H1 (cell line): Measurements from ENCODE around the gene TDRKH. TPM values are rescaled to one million over a fixed set of nuclear protein-coding genes. Genes with fewer than 3 reads are reported as not detected.

ENCODE experiments used
- CTCF ChIA-PET: fragments of 300-600 bp; sonication (Branson Sonifier 250); formaldehyde crosslinking; loops from one replicate; lab custom pipeline; 2021; ENCODE audit not compliant: partially characterized antibody; lab: Charles Lee
- POLR2A ChIA-PET: fragments of 300-600 bp; sonication (Branson Sonifier 250); formaldehyde crosslinking; loops from one replicate; lab custom pipeline; 2021; ENCODE audit warnings: inconsistent platforms; ENCODE audit not compliant: partially characterized antibody; lab: Charles Lee
- DNase-seq, 2 experiments: peaks; one replicate each; pipeline versions ENCODE4 v3.0.0 to v3.0.0-alpha.2; 2010 to 2022; ENCODE audit warnings: low spot score in 2 of 2, low read depth in 1 of 2, mixed read lengths in 1 of 2
- FAIRE-seq: peaks from 2 replicates; lab custom pipeline; 2011; peaks lifted over from hg19 to GRCh38; lab: Jason Lieb, UNC
- H2AFZ ChIP-seq: 2 replicates; pipeline ENCODE4 v1.8.1; 2012; ENCODE audit warnings: low read length, inconsistent platforms
- H2AK5ac ChIP-seq: 2 replicates; pipeline ENCODE4 v1.6.1; 2013; ENCODE audit warnings: low read depth, low read length
- H2BK120ac ChIP-seq: replicated peaks from 2 replicates; pipeline ENCODE3; 2013; ENCODE audit warnings: low read depth, low read length, inconsistent platforms
- H2BK12ac ChIP-seq: 2 replicates; pipeline ENCODE4 v1.6.1; 2013; ENCODE audit warnings: low read depth, low read length
- H2BK15ac ChIP-seq: 2 replicates; pipeline ENCODE4 v1.6.1; 2013; ENCODE audit warnings: low read length
- H2BK20ac ChIP-seq: 2 replicates; pipeline ENCODE4 v1.6.1; 2013; ENCODE audit warnings: low read length
- H2BK5ac ChIP-seq: 2 replicates; pipeline ENCODE4 v1.6.1; 2013; ENCODE audit warnings: low read depth, low read length
- H3K14ac ChIP-seq: 2 replicates; pipeline ENCODE4 v1.6.1; 2013; ENCODE audit warnings: inconsistent platforms; ENCODE audit not compliant: insufficient read length
- H3K18ac ChIP-seq: 2 replicates; pipeline ENCODE4 v1.6.1; 2013; ENCODE audit warnings: low read length; ENCODE audit errors: extremely low read depth
- H3K23ac ChIP-seq: 2 replicates; pipeline ENCODE4 v1.6.1; 2013; ENCODE audit warnings: inconsistent platforms; ENCODE audit not compliant: insufficient read length
- H3K23me2 ChIP-seq: 2 replicates; pipeline ENCODE4 v1.6.1; 2013; ENCODE audit warnings: low read depth, low read length
- H3K27ac ChIP-seq: 2 replicates; pipeline ENCODE4 v1.6.1; 2011; ENCODE audit warnings: low read depth, low read length, inconsistent platforms
- H3K27me3 ChIP-seq, 4 experiments: replicated peaks in 1 of 4; 1 replicate in 1 of 4; 2 replicates in 3 of 4; pipeline versions ENCODE4 v1.6.1 to v1.8.1; 2011 to 2013; ENCODE audit warnings: low read length in 3 of 4, mild to moderate bottlenecking in 3 of 4, inconsistent platforms in 2 of 4, mixed read lengths in 2 of 4, moderate library complexity in 1 of 4; ENCODE audit not compliant: control insufficient read depth in 3 of 4, insufficient read depth in 3 of 4; ENCODE audit errors: extremely low read depth in 1 of 4
- H3K36me3 ChIP-seq, 4 experiments: 2 replicates each; pipeline versions ENCODE4 v1.6.1 to v1.8.1; 2011 to 2013; ENCODE audit warnings: mild to moderate bottlenecking in 4 of 4, low read length in 3 of 4, moderate library complexity in 2 of 4, control low read depth in 1 of 4, inconsistent platforms in 1 of 4; ENCODE audit not compliant: insufficient read depth in 4 of 4, control insufficient read depth in 2 of 4
- H3K4ac ChIP-seq: replicated peaks from 2 replicates; pipeline ENCODE3; 2013; ENCODE audit warnings: low read length, low read depth, mixed read lengths, inconsistent platforms; ENCODE audit not compliant: insufficient read length
- H3K4me1 ChIP-seq, 4 experiments: replicated peaks in 1 of 4; 1 replicate in 1 of 4; 2 replicates in 3 of 4; pipeline versions ENCODE4 v1.6.1 to v1.8.1; 2011 to 2013; ENCODE audit warnings: low read length in 3 of 4, inconsistent platforms in 2 of 4, mixed read lengths in 1 of 4; ENCODE audit not compliant: insufficient read depth in 4 of 4, control insufficient read depth in 3 of 4
- H3K4me2 ChIP-seq, 2 experiments: 2 replicates each; pipeline versions ENCODE4 v1.6.1 to v1.8.1; 2011 to 2013; ENCODE audit warnings: low read depth in 2 of 2, low read length in 2 of 2, control low read depth in 1 of 2, inconsistent platforms in 1 of 2, mild to moderate bottlenecking in 1 of 2; ENCODE audit not compliant: insufficient read depth in 1 of 2
- H3K4me3 ChIP-seq, 4 experiments: fragments of 200-600, 300-600 bp in 1 of 4; sonication (generic), shearing (Covaris generic), sonication (Bioruptor Twin) in 1 of 4; 2 replicates each; pipeline versions ENCODE4 v1.5.1 to v1.8.1; 2011 to 2016; ENCODE audit warnings: low read length in 4 of 4, low read depth in 3 of 4, control low read depth in 2 of 4, inconsistent platforms in 2 of 4, mild to moderate bottlenecking in 2 of 4, mixed read lengths in 1 of 4, moderate library complexity in 1 of 4; ENCODE audit not compliant: insufficient read depth in 2 of 4; ENCODE audit errors: extremely low read depth in 1 of 4
- H3K56ac ChIP-seq: replicated peaks from 2 replicates; pipeline ENCODE3; 2013; ENCODE audit warnings: low read depth, mild to moderate bottlenecking, mixed read lengths, low read length, inconsistent platforms; ENCODE audit not compliant: insufficient read length
- H3K79me1 ChIP-seq: 2 replicates; pipeline ENCODE4 v1.6.1; 2013; ENCODE audit warnings: low read depth, low read length, control low read depth
- H3K79me2 ChIP-seq, 2 experiments: 2 replicates each; pipeline versions ENCODE4 v1.6.1 to v1.8.1; 2012 to 2013; ENCODE audit warnings: low read length in 2 of 2, mild to moderate bottlenecking in 2 of 2, inconsistent platforms in 1 of 2; ENCODE audit not compliant: insufficient read depth in 2 of 2, control insufficient read depth in 1 of 2
- H3K9ac ChIP-seq, 4 experiments: replicated peaks in 1 of 4; 1 replicate in 1 of 4; 2 replicates in 3 of 4; pipeline versions ENCODE4 v1.6.1 to v1.8.1; 2011 to 2013; ENCODE audit warnings: low read depth in 3 of 4, low read length in 3 of 4, control low read depth in 2 of 4, mild to moderate bottlenecking in 2 of 4, moderate library complexity in 2 of 4, inconsistent platforms in 1 of 4; ENCODE audit errors: extremely low read depth in 1 of 4
- H3K9me3 ChIP-seq, 2 experiments: 2 replicates each; pipeline versions ENCODE4 v1.6.1 to v1.8.1; 2012 to 2013; ENCODE audit warnings: mild to moderate bottlenecking in 2 of 2, moderate library complexity in 2 of 2, control low read depth in 1 of 2, inconsistent platforms in 1 of 2, low read depth in 1 of 2, low read length in 1 of 2, mixed read lengths in 1 of 2; ENCODE audit not compliant: insufficient read depth in 2 of 2
- H4K20me1 ChIP-seq, 2 experiments: replicated peaks in 1 of 2; 2 replicates each; pipeline versions ENCODE3 to v1.8.1; 2011 to 2013; ENCODE audit warnings: inconsistent platforms in 2 of 2, low read length in 2 of 2, mild to moderate bottlenecking in 1 of 2; ENCODE audit not compliant: insufficient read depth in 2 of 2, control insufficient read depth in 1 of 2
- H4K5ac ChIP-seq: 2 replicates; pipeline ENCODE4 v1.6.1; 2013; ENCODE audit warnings: low read length, low read depth, mixed read lengths, inconsistent platforms; ENCODE audit not compliant: insufficient read length
- H4K8ac ChIP-seq: 2 replicates; pipeline ENCODE4 v1.8.0; 2013; ENCODE audit warnings: mild to moderate bottlenecking, moderate library complexity, low read length, inconsistent platforms; ENCODE audit not compliant: insufficient read depth; ENCODE audit errors: extremely low read depth
- H4K91ac ChIP-seq: replicated peaks from 2 replicates; pipeline ENCODE3; 2013; ENCODE audit warnings: low read length, mixed read lengths, inconsistent platforms; ENCODE audit not compliant: insufficient read length
- EGR1 ChIP-seq: IDR thresholded peaks from 2 replicates; pipeline ENCODE4 v1.6.1; 2011; ENCODE audit warnings: low read depth, low read length, borderline replicate concordance
- HDAC6 ChIP-seq: IDR thresholded peaks from one replicate; pipeline ENCODE4 v1.7.1; 2012; ENCODE audit warnings: low read depth, mild to moderate bottlenecking, inconsistent platforms, low read length, moderate library complexity
- SIN3A ChIP-seq, 2 experiments: IDR thresholded peaks in 1 of 2; conservative IDR thresholded peaks in 1 of 2; 2 replicates each; pipeline ENCODE4 v1.6.1; 2011 to 2012; ENCODE audit warnings: low read length in 2 of 2, improper control_type of control experiment in 1 of 2, low read depth in 1 of 2, mild to moderate bottlenecking in 1 of 2
- SIRT6 ChIP-seq: IDR thresholded peaks from one replicate; pipeline ENCODE4 v1.7.1; 2012; ENCODE audit warnings: low read length, inconsistent platforms
- SP2 ChIP-seq: IDR thresholded peaks from 2 replicates; pipeline ENCODE4 v1.6.1; 2012; ENCODE audit warnings: mild to moderate bottlenecking, low read length, inconsistent platforms
- WGBS, 2 experiments: shearing (Covaris generic) in 1 of 2; methylation state at CpG; one replicate each; pipeline versions ENCODE4 v1.1.6 to v1.1.7; 2013 to 2015; ENCODE audit warnings: low lambda C conversion rate in 2 of 2, mixed read lengths in 2 of 2, inconsistent platforms in 1 of 2, low coverage in 1 of 2, missing lambda C conversion rate in 1 of 2; ENCODE audit not compliant: insufficient replicate concordance in 2 of 2, insufficient coverage in 1 of 2, insufficient read length in 1 of 2; ENCODE audit errors: extremely low coverage in 1 of 2, missing lambda C conversion rate in 1 of 2; 5-methylcytosine and 5-hydroxymethylcytosine counted together
- polyA plus RNA-seq, 7 experiments: library from polyadenylated mRNA; depleted of rRNA in 3 of 7; stranded (reverse) in 5 of 7; unstranded in 2 of 7; fragments of >200 nt in 5 of 7; fragments of 200-250 nt in 2 of 7; gene quantifications; 1 replicate in 5 of 7; 2 replicates in 1 of 7; 4 replicates in 1 of 7; pipeline versions ENCODE4 v1.2.1 to v1.2.3, GENCODE V29; 2011 to 2013; ENCODE audit warnings: missing spikeins in 2 of 7, mixed read lengths in 2 of 7
- total RNA-seq: library from RNA; stranded (reverse); fragmentation: NEBNext Ultra II Directional; extraction: Animal tissue kit (Norgen Biotek cat#: 25700); gene quantifications from 2 replicates; pipeline ENCODE4 v1.2.1, GENCODE V29; 2021
- TF ChIP-seq, protein P1 (sequence below): IDR thresholded peaks from 2 replicates; pipeline ENCODE4 v1.6.1; 2011; ENCODE audit warnings: low read depth, mild to moderate bottlenecking, low read length; ENCODE audit not compliant: insufficient read depth

The TDRKH gene
- total and polyA plus RNA-seq, 2 of the 8 experiments (the other 6 are each of a cell fraction or from before 2014, with no cell fraction given), result 9.9 to 26.1 TPM

DNA sequence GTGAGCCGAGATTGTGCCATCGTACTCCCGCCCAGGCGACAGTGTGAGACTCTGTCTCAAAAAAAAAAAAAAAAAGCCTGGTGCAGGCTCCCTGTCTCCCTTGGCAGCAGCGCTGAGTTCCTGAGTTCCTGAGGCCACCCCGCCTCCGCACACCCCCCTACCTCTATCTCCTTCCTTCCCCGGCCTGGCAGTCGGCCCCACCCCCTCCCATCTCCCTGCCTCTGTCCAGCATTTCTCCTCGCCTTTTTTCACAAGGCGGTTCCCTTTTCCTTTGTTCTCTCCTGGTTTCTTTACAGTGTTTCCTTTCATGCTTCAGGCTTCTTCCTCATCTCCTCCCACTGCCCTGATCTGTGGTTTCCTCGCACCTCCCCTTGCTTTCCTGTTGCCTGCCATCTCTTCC is 38.6 kb upstream of the TDRKH start:
- peak overlapping the region; percentile 64 for H3K18ac ChIP-seq
- peak overlapping the region; percentile 98; the same call in 1 of the 2 replicates for H2BK12ac ChIP-seq
- H3K4me3 ChIP-seq, result peak overlapping the region in 3 of 4 experiments; percentile 11 to 33 (median 14); a peak in 5 of 8 replicates
- H3K23me2 ChIP-seq, result peaks cover 5% of the 10 kb centered on the region; the same call in 1 of the 2 replicates
- H3K23ac ChIP-seq, result no peak overlapping the region
- ChIA-PET POLR2A (interaction anchor here (0.6 to 3.7 kb wide), 3 partner anchors 11 to 1528 kb away, joined by 3 to 20 read pairs (median 3); partner anchors contain the start of gene C2CD4D), CTCF (interaction anchor here (1.2 to 2.3 kb wide), 6 partner anchors 17 to 113 kb away, joined by 3 to 10 read pairs (median 3); partner anchors contain the start of gene TDRKH)
- no peak overlapping the region for H3K14ac ChIP-seq
- peak overlapping the region; percentile 56; the same call in 1 of the 2 replicates for H2AK5ac ChIP-seq
- no peak overlapping the region for H3K56ac ChIP-seq
- H2BK120ac ChIP-seq, result no peak overlapping the region
- H3K79me2 ChIP-seq, result no peaks in the 10 kb centered on the region
- H4K20me1 ChIP-seq, result no peaks in the 10 kb centered on the region
- H3K4me1 ChIP-seq, result peaks cover 14 to 40% (median 29%) of the 10 kb centered on the region in 4 experiments
- no peak overlapping the region for H3K4ac ChIP-seq
- DNase-seq, result no peak
- no peak overlapping the region for H4K91ac ChIP-seq
- no peak overlapping the region for H2AFZ ChIP-seq
- no peak overlapping the region for H3K27ac ChIP-seq
- peak overlapping the region; percentile 88; the same call in 1 of the 2 replicates for H2BK15ac ChIP-seq
- peak overlapping the region; percentile 59 to 64 for H3K4me2 ChIP-seq
- H3K9me3 ChIP-seq, result no peaks in the 10 kb centered on the region
- TF ChIP-seq HDAC6 (no peak), EGR1 (peak; percentile 48; the same call in 1 of the 2 replicates), SP2 (no peak), SIN3A (conservative IDR thresholded peaks at IDR 0.05 in 1 of 2, IDR thresholded peaks at IDR 0.05 in 1 of 2; ENCODE audit: low read depth in 1 of 2, low read length in 2 of 2) (0 out of 4 replicates have a peak, but pooled peaks of 1 of the 2 experiments have one; percentile 55), SIRT6 (no peak)
- TF ChIP-seq, protein P1, sequence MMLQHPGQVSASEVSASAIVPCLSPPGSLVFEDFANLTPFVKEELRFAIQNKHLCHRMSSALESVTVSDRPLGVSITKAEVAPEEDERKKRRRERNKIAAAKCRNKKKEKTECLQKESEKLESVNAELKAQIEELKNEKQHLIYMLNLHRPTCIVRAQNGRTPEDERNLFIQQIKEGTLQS, result no peak
- no peaks in the 10 kb centered on the region for H3K36me3 ChIP-seq
- H2BK20ac ChIP-seq, result peak overlapping the region; percentile 97
- H3K9ac ChIP-seq, result peak overlapping the region in 1 of 4 experiments; percentile 16; a peak in 1 of 7 replicates
- no peaks in the 10 kb centered on the region; a peak in 1 of 7 replicates for H3K27me3 ChIP-seq
- WGBS, 2 experiments, result 17% methylated on average over 3 of the region's 12 CpGs; no CpG with 5 or more reads in 1 of the 2 experiments
- H2BK5ac ChIP-seq, result peak overlapping the region; percentile 80; the same call in 1 of the 2 replicates
- H4K8ac ChIP-seq, result peak overlapping the region; percentile 22; the same call in 1 of the 2 replicates
- FAIRE-seq, result no peak
- H3K79me1 ChIP-seq, result no peaks in the 10 kb centered on the region
- H4K5ac ChIP-seq, result no peak overlapping the region
